GM18873 (cell line): Measurements from ENCODE around the gene SF3B1.
"Not testable (repeated sequence)": the region's sequence is repeated elsewhere in the genome, so short reads cannot be mapped to it uniquely, and the experiment has no call there.

Source experiments
- ATAC-seq: cut with Tn5 transposase; IDR thresholded peaks from one replicate; pipeline ENCODE4 v1.9.1; 2021; ENCODE audit warnings: mild to moderate bottlenecking, moderate library complexity, moderate number of reproducible peaks; ENCODE audit not compliant: unreplicated experiment, low FRiP score

SF3B1 gene, protein sequence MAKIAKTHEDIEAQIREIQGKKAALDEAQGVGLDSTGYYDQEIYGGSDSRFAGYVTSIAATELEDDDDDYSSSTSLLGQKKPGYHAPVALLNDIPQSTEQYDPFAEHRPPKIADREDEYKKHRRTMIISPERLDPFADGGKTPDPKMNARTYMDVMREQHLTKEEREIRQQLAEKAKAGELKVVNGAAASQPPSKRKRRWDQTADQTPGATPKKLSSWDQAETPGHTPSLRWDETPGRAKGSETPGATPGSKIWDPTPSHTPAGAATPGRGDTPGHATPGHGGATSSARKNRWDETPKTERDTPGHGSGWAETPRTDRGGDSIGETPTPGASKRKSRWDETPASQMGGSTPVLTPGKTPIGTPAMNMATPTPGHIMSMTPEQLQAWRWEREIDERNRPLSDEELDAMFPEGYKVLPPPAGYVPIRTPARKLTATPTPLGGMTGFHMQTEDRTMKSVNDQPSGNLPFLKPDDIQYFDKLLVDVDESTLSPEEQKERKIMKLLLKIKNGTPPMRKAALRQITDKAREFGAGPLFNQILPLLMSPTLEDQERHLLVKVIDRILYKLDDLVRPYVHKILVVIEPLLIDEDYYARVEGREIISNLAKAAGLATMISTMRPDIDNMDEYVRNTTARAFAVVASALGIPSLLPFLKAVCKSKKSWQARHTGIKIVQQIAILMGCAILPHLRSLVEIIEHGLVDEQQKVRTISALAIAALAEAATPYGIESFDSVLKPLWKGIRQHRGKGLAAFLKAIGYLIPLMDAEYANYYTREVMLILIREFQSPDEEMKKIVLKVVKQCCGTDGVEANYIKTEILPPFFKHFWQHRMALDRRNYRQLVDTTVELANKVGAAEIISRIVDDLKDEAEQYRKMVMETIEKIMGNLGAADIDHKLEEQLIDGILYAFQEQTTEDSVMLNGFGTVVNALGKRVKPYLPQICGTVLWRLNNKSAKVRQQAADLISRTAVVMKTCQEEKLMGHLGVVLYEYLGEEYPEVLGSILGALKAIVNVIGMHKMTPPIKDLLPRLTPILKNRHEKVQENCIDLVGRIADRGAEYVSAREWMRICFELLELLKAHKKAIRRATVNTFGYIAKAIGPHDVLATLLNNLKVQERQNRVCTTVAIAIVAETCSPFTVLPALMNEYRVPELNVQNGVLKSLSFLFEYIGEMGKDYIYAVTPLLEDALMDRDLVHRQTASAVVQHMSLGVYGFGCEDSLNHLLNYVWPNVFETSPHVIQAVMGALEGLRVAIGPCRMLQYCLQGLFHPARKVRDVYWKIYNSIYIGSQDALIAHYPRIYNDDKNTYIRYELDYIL

DNA sequence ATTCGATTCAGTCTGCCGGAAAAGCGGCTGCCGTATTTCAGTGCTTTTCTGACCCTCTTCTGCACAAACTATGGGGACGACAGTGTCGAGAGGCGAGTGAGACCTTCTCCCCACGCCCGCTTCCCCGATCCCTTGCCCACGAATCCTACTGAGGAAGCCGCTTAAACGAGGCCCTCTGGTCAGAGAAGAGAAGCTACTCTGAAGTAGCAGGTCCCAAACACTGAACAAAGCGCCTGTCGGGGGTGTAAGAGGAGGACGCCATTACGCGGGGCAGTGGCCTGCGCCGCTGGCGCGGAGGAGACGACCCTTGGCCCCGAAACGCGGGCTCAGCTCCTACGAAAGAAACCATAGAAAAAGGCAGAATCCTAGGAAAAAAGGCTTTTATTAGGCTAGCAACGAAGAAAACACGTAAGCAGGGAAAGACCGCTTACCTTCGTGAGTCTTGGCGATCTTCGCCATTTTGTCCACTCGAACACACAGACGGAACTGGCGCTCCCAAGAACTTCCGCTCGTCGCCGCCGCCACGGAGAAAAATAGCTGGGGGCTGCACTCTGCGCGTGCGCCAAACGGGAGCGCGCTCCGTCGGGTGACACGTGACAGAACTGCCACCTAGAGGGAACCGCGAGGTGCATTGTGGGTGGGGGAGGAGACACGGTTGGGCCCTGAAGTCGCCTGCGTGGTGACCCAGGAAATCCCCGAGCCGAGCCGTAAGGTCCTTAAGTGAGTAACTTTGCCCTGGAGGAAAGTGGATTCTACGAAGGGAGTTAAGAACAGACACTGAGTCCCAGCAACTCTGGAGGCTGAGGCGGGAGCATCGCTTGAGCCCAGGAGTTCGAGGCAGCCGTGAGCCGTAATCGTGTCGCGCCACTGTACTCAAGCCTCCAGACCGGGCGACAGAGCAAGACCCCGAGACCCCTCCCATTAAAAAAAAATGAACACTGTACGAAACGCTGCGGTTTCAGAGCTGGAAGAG lies at the start of gene SF3B1:
TSS of gene SF3B1 (minus strand) at position 488 of the 973 bp plus-strand sequence. CDS start at position 459, 29 bp downstream.
- ATAC-seq, result peak; percentile 89

DNA sequence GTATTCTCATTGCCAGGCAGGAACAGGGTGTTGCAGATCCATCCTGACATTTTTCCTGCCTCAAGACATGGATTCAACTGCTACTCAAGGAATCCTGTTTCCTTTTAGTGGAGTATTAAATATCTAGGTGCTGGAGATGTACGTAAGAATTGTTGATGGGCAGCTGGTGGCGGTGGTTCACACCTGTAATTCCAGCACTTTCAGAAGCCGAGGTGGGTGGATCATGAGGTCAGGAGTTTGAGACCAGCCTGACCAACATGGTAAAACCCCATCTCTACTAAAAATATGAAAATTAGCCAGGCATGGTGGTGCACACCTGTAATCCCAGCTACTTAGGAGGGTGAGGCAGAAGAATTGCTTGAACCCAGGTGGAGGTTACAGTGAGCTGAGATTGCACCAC lies 49.4 kb upstream of the SF3B1 start:
- ATAC-seq, result not testable (repeated sequence)

DNA sequence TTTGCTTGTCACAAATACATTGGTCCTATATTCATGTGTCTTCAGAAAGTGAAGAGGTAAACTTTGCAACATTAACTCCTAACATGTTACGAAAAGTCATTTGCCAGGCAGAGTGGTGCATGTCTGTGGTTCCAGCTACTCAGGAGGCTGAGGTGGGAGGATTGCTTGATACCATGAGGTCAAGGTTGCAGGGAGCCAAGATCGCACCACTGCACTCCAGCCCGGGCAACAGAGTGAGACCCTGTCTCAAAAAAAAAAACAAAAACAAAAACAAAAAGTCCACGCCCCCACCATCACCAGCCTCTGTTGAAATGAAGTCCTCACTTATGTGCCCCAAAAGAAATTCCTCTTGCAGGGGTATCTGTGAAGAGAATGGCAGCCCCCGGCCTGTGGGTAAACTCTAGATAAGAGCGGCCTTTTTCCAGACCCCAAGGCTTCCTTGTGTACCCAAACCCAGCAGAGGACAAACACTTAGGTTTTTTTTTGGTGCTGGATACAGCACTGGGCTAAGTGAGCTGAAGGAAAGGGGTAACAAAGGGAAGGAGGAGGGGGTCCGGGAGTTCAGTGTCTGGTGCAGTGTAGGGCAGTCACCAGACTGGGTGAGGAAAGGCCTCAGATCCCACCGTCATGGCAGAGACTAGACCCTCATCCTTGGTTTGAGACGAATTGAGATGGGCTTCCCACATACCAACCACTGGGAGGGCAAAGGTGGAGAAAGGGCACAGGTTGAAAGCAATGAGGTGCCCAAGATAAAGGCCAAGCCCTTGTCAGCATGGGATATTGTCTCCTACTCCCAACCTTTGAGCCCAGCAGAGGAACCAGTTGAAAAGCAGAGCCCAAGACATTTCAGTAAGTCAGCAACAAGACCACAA lies 45.6 kb upstream of the SF3B1 start:
- ATAC-seq, result no peak

DNA sequence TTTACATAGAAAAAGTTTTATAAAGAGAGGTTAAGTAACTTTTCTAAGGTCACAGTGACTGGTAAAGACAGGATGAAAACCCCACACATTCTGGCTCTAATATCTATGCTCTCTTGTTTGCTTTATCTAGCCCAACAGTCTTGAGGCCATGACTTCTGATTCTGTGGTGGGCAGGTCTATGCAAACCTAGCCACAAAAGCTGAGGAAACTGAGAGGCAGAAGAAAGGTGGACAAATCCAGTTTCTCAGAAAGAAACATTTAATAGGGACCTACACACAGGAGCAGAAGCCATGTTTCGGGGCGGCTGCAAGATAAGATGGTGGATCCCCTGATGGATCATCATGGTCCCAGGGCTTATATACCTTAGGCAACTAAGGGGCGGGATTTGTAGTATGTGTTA lies 43.0 kb upstream of the SF3B1 start:
- ATAC-seq, result no peak

DNA sequence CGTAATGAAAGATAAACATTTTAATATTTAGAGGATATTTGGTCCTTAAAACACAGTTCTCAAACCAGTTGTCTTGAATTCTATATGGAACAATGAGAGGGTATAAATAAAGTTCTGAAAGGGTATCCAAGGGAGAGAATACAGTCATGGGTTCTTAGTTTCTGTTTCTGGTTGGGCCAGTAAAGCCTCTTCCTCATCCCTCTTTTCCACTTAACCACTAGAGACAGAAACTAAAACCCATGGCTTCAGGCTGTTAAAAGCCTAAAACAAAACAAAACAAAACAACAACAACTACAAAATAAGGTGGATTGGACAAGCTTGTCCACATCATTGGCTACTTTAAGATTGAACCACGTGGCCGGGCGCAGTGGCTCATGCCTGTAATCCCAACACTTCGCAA lies 37.3 kb upstream of the SF3B1 start:
- no peak for ATAC-seq

DNA sequence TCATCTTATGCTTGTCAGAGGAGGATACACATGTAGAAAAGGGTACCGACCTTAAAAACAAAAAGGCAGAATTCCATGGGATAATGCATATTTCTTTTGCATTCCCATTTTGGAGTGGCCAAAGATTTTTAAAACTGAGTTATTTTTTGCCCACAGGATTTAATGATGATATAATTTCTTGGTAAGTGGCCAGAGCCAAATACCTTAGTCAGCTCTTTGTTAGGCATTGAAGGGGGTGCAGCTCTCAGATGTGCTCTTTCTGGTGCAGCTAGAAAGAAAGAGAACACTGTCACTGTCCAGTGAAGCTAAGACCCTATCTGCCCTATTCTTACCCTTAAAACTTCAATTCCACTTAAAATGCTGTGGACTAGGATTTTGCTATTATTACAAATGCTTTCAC lies 29.3 kb upstream of the SF3B1 start:
- ATAC-seq, result no peak

DNA sequence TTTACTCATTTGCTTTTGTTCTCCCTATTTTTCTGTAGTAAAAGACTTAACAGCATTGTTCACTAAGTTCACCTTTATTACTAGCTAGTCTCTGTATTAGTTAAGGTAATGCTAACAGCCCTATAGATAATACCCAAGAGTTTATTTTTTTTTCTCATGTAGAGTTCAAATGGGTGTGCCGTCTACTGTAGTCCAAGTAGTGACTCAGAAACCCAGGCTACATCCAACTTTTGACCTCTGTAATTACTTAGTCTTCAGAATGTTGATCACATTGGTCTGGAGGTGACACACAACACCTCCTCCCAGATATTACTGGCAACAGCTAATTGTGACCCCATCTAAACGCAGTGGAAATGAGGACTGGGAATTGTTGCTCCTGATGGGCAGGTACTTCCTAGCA lies 26.2 kb upstream of the SF3B1 start:
- no peak for ATAC-seq

DNA sequence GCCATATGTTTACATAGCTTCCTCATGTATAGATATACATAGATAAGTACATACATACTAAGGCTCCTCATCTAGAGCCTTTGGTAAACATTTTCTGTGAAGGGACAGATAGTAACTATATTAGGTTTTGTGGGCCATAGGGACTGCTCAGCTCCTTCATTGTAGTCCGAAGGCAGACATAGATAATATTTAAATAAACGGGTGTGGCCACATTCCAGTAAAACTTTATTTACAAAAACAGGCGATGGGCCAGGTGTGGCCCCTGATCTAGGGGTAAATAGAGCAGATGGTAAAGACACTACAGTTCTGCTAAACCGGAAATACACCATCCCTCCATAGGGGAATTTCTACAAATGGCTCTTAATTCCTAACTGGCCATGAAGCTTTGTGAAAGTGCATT lies 25.8 kb upstream of the SF3B1 start:
- no peak for ATAC-seq

DNA sequence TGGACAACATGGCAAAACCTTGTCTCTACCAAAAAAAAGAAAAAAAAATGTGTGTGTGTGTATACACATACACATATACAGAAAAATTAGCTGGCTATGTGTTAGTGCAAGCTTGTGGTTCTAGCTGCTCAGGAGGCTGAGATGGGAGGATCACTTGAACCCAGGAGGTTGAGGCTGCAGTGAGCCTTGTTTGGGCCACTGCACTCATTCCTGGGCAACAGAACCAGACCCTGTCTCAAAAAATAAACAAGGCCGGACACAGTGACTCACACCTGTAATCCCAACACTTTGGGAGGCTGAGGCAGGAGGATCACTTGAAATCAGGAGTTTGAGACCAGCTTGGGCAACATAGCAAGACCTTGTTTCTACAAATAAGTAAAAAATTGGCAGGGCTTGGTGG lies 20.6 kb upstream of the SF3B1 start:
- ATAC-seq, result no peak

DNA sequence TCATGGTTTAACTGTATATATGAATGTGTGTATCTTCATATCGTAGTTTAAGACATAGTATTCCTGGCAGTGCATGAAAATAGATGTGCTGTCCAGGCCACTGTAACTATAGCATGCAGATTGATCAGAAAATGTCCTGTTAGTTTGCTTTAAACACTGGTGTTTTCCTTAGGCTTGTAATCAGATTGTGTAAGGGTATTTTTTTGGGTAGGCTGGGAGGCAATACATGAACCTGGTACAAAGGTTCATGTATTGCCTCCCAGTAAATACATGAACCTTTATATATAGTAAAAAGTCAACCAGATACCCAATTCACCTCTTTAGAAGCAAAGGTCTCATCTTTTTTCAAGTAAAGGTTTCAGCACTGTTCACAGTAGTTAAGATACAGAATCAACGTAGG lies 20.1 kb upstream of the SF3B1 start:
- no peak for ATAC-seq

DNA sequence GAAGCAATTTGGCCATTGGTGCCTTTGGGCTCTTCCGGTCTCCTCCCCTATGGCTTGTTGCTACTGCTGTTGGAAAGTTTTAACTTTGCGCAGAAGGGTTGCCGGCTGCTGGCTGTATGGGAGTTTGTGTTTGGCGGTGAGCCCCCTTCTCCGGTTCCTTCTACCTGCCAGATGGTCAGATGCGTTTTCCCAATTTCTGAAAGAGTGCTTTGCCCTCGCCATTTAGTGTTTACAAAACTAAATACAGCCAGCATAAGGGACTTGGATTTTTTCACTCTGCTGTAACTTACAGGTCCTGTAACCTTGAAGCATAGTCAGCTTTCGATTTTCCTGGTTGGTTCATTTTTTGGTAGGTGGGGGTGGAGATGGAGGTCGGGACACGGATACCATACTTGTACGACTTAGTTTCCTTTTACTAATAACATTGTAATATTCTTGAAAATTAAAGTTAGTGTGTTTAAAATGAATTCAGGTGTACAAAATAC lies 19.1 kb upstream of the SF3B1 start:
- ATAC-seq, result peak; percentile 12

DNA sequence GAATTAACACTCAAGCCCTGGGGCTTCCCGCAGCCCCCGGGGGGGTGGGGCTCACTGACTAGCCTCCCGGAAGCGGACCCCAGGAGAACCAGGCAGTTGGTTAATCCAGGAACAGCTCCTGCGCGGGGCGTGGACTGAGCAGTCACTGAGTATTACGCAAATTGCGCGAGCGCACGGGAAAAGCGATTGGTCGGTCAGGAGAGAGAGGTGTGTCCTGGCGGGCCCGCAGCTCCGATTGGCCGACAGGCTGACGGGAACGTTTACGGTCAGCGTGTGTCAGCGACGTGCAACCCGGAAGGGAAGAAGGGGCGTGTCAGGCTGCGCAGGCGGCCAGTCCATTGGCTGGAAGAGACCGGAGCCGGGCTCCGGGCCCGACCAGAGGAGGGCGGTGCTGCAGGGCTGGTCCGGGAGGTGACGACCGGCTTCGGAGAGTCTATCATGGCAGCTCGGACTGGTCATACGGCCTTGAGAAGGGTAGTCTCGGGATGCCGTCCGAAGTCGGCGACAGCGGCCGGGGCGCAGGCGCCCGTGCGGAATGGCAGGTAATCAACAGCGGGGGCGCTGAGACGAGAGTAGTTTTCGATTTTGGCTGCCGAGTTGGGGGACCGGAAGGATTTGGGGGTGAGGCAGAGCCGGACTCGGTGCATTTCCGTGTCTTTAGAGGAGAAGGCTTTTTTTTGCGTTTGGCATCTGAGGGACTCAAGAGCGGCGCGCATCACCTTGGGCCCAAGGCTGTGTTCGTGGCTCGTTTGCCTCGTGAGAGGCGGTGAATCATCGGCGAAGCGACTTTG lies 18.5 kb upstream of the SF3B1 start, which contains the start of gene COQ10B:
TSS of gene COQ10B (plus strand) at position 430 of the 791 bp plus-strand sequence. CDS start at position 439, 9 bp downstream.
- ATAC-seq, result peak; percentile 97

DNA sequence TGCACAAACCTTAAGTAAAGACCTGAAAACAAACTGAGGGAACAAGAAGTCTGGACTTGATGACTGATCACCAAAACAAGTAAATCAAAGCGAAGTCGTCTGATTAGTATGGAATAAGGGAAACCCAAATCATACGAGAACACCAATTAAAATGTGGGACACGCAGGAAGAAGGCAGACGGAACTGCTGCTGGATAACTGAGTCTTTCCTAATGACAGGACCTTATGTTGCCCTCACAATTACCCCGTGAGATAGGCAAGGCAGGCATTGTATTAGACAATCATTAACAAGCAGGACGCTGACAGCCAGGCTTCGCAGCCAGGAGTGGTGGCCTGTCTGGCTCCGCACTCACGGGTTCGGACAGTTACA lies 17.9 kb upstream of the SF3B1 start:
- no peak for ATAC-seq

DNA sequence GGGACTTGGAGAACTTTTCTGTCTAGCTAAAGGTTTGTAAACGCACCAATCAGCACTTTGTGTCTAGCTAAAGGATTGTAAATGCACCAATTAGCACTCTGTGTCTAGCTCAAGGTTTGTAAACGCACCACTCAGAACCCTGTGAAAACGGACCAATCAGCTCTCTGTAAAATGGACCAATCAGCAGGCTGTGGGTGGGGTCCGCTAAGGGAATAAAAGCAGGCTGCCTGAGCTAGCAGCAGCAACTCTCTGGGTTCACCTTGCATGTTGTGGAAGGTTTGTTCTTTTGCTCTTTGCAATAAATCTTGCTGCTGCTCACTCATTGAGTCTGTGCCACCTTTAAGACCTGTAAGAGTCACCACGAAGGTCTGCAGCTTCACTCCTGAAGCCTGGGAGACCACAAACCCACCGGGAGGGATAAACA lies 16.1 kb upstream of the SF3B1 start:
- not testable (repeated sequence) for ATAC-seq

DNA sequence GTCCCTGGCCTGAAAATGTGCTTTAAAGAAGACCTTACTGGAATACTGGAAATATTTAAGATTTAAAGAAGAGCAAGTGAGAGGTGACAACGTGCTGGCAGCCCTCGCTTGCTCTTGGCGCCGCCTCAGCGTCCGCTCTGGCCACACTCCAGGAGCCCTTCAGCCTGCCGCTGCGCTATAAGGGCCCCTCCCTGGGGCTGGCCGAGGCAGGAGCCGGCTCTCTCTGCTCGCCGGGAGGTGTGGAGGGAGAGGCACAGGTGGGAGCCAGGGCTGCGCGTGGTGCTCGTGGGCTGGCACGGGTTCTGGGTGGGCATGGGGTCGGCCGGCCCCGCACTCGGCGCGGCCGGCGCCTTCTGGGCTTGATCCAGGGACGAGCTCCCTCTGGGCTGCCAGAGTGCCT lies 15.6 kb upstream of the SF3B1 start:
- no peak for ATAC-seq

DNA sequence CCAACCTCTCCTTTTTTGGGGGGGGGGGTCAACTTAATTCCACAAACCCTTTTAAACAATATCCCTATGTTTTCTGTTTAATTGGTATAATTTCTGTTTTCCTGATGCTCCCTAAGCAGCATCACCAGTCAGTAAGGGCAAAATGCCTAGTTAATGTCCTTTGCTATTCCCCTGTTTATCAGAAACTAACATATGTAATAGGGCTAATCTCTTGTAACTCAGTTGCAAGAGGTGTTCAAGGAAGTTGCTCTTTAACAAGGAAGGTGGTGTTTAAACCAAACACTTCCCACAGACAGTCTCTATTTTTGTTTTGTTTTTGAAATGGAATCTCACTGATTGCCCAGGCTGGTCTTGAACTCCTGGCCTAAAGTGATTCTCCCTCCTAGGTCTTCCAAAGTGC lies 12.0 kb upstream of the SF3B1 start:
- no peak for ATAC-seq

DNA sequence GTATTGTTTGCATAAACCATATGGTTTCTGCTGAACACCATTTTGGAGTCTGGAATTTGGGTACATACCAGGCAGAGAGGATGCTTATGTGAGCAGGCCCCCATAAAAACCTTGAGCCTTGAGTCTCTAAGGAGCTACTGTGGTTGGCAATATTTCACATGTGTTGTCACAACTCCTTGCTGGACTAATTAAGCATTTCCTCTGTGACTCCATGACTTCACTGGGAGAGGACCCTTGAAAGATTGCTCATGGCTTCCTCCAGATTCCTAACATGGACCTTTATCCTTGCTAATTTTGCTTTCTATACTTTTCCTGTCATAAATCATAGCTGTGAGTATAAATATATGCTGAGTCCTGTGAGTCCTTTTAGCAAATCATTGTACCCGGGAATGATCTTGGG lies 10.9 kb upstream of the SF3B1 start:
- ATAC-seq, result no peak

DNA sequence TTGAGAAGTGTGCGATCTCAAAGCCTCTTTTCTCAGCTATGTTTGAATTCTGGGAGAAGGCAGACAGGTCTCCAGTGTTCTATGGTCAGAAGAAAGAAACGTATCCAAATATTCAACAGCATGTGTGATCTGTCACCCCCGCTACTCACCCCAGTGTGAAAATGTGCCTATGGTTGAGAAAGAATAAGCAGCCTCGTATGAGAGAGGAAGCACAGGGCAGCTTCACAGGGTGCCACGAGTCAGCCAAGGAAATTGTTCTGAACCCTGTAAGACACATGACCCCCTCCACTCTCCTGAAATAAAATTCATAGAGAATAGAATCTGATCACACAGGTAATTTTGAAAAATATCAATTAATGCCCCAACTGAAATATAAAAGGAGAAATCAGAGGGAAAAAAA lies 8.0 kb upstream of the SF3B1 start:
- no peak for ATAC-seq
